NK-92 (cell line): ENCODE measurements around the gene PIPOX.
"Not testable (repeated sequence)": the region's sequence is repeated elsewhere in the genome, so short reads cannot be mapped to it uniquely, and the experiment has no call there.

Source experiments
- DNase-seq: peaks from one replicate; lab custom pipeline; 2025; ENCODE audit not compliant: unreplicated experiment; lab: John Stamatoyannopoulos, UW

PIPOX gene

GRCh38 chr17:29073045-29073444 lies 30.1 kb downstream of the PIPOX start:
- no peak for DNase-seq

GRCh38 chr17:29073520-29073919 lies 30.6 kb downstream of the PIPOX start:
- no peak for DNase-seq

- DNase-seq, result no peak
Observed at GRCh38 chr17:29074488-29074887, 31.5 kb downstream of the PIPOX start.

GRCh38 chr17:29076087-29076486 lies 33.1 kb downstream of the PIPOX start:
- no peak for DNase-seq

- DNase-seq, result no peak
Observed at GRCh38 chr17:29076722-29077121, 33.8 kb downstream of the PIPOX start.

GRCh38 chr17:29077320-29077719 lies 34.4 kb downstream of the PIPOX start:
- no peak for DNase-seq

- no peak for DNase-seq
Observed at GRCh38 chr17:29078183-29079045, 35.5 kb downstream of the PIPOX start.

- no peak for DNase-seq
Observed at GRCh38 chr17:29079433-29079832, 36.5 kb downstream of the PIPOX start.

- no peak for DNase-seq
Observed at GRCh38 chr17:29079887-29080286, 36.9 kb downstream of the PIPOX start.

GRCh38 chr17:29080323-29080722 lies 37.4 kb downstream of the PIPOX start:
- no peak for DNase-seq

- DNase-seq, result no peak
Observed at GRCh38 chr17:29080965-29081364, 38.0 kb downstream of the PIPOX start.

- no peak for DNase-seq
Observed at GRCh38 chr17:29084541-29085146, 41.7 kb downstream of the PIPOX start.

GRCh38 chr17:29085223-29085622 lies 42.3 kb downstream of the PIPOX start:
- DNase-seq, result no peak

- DNase-seq, result no peak
Observed at GRCh38 chr17:29086628-29087332, 43.8 kb downstream of the PIPOX start.

GRCh38 chr17:29088782-29089181 lies 45.8 kb downstream of the PIPOX start:
- DNase-seq, result not testable (repeated sequence)

GRCh38 chr17:29089601-29090044 lies 46.7 kb downstream of the PIPOX start:
- DNase-seq, result no peak

GRCh38 chr17:29090108-29090507 lies 47.2 kb downstream of the PIPOX start:
- DNase-seq, result no peak

- DNase-seq, result no peak
Observed at GRCh38 chr17:29090750-29091605, 48.0 kb downstream of the PIPOX start.

GRCh38 chr17:29091606-29092289 lies 48.8 kb downstream of the PIPOX start:
- DNase-seq, result no peak
